MCF 10A (cell line): ENCODE measurements around the gene KLHDC9. TPM values are rescaled to one million over a fixed set of nuclear protein-coding genes. Genes with fewer than 3 reads are reported as not detected.
A peak's percentile ranks its signal among the peaks of the same experiment; 100 is the strongest.

Source experiments
- BruUV-seq: library from RNA; stranded (reverse); fragments of 400-500 nt; replicated peaks from 2 replicates; lab custom pipeline; 2021; lab: Mats Ljungman, UMichigan
- CTCF ChIA-PET: fragments of 300-600 bp; sonication (Branson Sonifier 250); formaldehyde crosslinking; extraction: SDS; loops from one replicate; lab custom pipeline; 2021; ENCODE audit warnings: antibody characterized with exemption, inconsistent platforms; lab: Yijun Ruan, JAX
- POLR2A ChIA-PET: fragments of 300-600, 350-650 bp; sonication (Branson Sonifier 250); formaldehyde crosslinking; extraction: SDS; loops from one replicate; lab custom pipeline; 2020; ENCODE audit warnings: antibody characterized with exemption, inconsistent platforms; lab: Yijun Ruan, JAX
- DNase-seq: peaks from one replicate; pipeline ENCODE4 v3.0.0-alpha.2; 2018; ENCODE audit not compliant: unreplicated experiment
- H3K27ac Mint-ChIP-seq: one replicate; pipeline ENCODE4 v1.8.0; 2022; ENCODE audit warnings: mild to moderate bottlenecking, low read depth, mixed read lengths; ENCODE audit not compliant: unreplicated experiment
- H3K27me3 Mint-ChIP-seq: one replicate; pipeline ENCODE4 v1.8.0; 2022; ENCODE audit warnings: mixed read lengths; ENCODE audit not compliant: insufficient read depth, unreplicated experiment
- H3K36me3 Mint-ChIP-seq: one replicate; pipeline ENCODE4 v1.8.0; 2022; ENCODE audit warnings: mild to moderate bottlenecking, moderate library complexity, mixed read lengths; ENCODE audit not compliant: insufficient read depth, unreplicated experiment
- H3K4me1 Mint-ChIP-seq: one replicate; pipeline ENCODE4 v1.8.0; 2022; ENCODE audit warnings: mixed read lengths; ENCODE audit not compliant: insufficient read depth, unreplicated experiment
- H3K4me3 Mint-ChIP-seq: one replicate; pipeline ENCODE4 v1.8.0; 2022; ENCODE audit warnings: mild to moderate bottlenecking, moderate library complexity, mixed read lengths; ENCODE audit not compliant: unreplicated experiment
- H3K9me3 Mint-ChIP-seq: one replicate; pipeline ENCODE4 v1.8.0; 2022; ENCODE audit warnings: mixed read lengths; ENCODE audit not compliant: unreplicated experiment
- CTCF ChIP-seq: fragments of 200-600 bp; IDR thresholded peaks from one replicate; pipeline ENCODE4 v1.8.0; 2022; ENCODE audit warnings: antibody characterized with exemption, mild to moderate bottlenecking; ENCODE audit not compliant: unreplicated experiment
- intact Hi-C: fragments of 100-400 bp; cut with micrococcal nuclease; formaldehyde crosslinking; loops from 2 replicates; pipeline ENCODE4 v1.14.1; 2022
- total RNA-seq: library from RNA; stranded (reverse); gene quantifications from 2 replicates; pipeline ENCODE4 v1.2.3, GENCODE V29; 2022

Gene KLHDC9
- total RNA-seq, 1 experiment from 2014 or later, result not detected

GRCh38 chr1:161083748-161084596 lies 14.2 kb upstream of the KLHDC9 start:
- Mint-ChIP-seq H3K27me3 (no peaks in the 10 kb centered on the region), H3K4me1 (peaks cover 79% of the 10 kb centered on the region), H3K9me3 (no peaks in the 10 kb centered on the region), H3K27ac (peak overlapping the region; percentile 90), H3K4me3 (no peak overlapping the region), H3K36me3 (peaks cover 6% of the 10 kb centered on the region)
- intact Hi-C loops, result loop anchor here (1.0 to 10.0 kb wide), 2 partner anchors 11 to 739 kb away; partner anchors contain the start of genes COPA and NCSTN
- TF ChIP-seq CTCF, result no peak
- no TSS peak for BruUV-seq
- POLR2A ChIA-PET, result interaction anchor here (0.6 to 3.4 kb wide), 9 partner anchors 9 to 1464 kb away, joined by 3 to 29 read pairs (median 6); partner anchors contain the start of genes F11R, NIT1, PFDN2 and USF1
- CTCF ChIA-PET, result interaction anchor here (0.5 to 7.0 kb wide), 7 partner anchors 11 to 254 kb away, joined by 3 to 80 read pairs (median 8); partner anchors contain the start of gene KLHDC9
- no peak for DNase-seq

DNA sequence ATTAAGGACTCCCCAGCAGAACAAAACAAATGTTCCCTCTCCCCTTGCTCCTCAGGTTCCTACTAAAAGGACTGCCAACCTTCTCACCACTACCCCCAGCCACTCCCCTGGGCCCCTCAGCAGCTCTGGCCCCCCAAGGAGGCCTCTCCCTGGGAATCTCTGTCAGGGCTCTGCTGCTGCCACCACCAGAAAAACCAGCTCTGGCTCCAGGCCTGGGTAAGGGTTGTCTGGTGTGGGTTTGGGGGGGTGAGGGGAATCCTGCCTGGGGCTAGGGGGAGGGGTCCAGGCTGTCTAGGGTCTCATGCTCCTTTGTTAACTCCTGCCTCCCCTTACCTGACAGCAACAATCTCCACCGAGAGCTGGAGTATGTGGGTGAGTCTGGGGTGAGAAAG lies 13.6 kb upstream of the KLHDC9 start:
- CTCF ChIA-PET, result interaction anchor here (0.5 to 7.0 kb wide), 8 partner anchors 11 to 133 kb away, joined by 3 to 80 read pairs (median 6); partner anchors contain the start of gene KLHDC9
- Mint-ChIP-seq H3K27ac (peak overlapping the region; percentile 17), H3K27me3 (no peaks in the 10 kb centered on the region), H3K4me1 (peaks cover 76% of the 10 kb centered on the region), H3K36me3 (peaks cover 6% of the 10 kb centered on the region), H3K4me3 (no peak overlapping the region), H3K9me3 (no peaks in the 10 kb centered on the region)
- POLR2A ChIA-PET, result interaction anchor here (0.7 to 3.4 kb wide), 5 partner anchors 9 to 234 kb away, joined by 3 to 29 read pairs (median 14); partner anchors contain the start of genes F11R and USF1
- TF ChIP-seq CTCF, result no peak
- BruUV-seq, result no TSS peak
- no peak for DNase-seq
- intact Hi-C loops, result loop anchor here (10.0 kb wide), 1 partner anchor 740 kb away; the partner anchor contains the start of genes COPA and NCSTN

DNA sequence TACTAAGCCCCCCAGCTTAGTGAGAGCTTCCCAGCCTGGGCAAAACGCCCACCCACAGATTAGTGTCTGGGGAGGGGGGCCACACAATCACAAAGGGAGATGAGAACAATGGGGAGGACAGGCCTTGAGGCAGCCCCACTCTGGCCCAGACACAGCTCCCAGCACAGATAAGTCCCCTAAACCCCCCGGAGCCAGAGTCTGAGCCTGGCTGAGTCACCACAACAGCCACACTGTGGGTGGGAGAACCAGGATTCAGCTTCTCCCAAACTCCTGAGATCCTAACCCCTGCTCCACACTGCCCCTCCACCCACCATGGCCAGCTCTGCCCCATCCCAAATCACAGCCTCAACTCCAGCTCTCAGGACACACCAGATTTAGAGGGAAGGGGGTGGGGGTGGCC lies 13.0 kb upstream of the KLHDC9 start:
- Mint-ChIP-seq H3K27me3 (no peaks in the 10 kb centered on the region), H3K4me1 (peaks cover 73% of the 10 kb centered on the region), H3K4me3 (no peak overlapping the region), H3K9me3 (no peaks in the 10 kb centered on the region), H3K27ac (peak overlapping the region; percentile 17), H3K36me3 (peaks cover 6% of the 10 kb centered on the region)
- no peak for DNase-seq
- ChIA-PET CTCF (interaction anchor here (0.6 to 7.0 kb wide), 9 partner anchors 12 to 1326 kb away, joined by 3 to 80 read pairs (median 4); partner anchors contain the start of gene KLHDC9), POLR2A (interaction anchor here (0.5 to 3.4 kb wide), 5 partner anchors 10 to 81 kb away, joined by 3 to 29 read pairs (median 10); partner anchors contain the start of gene F11R)
- no TSS peak for BruUV-seq
- intact Hi-C loops, result loop anchor here (10.0 kb wide), 1 partner anchor 740 kb away; the partner anchor contains the start of genes COPA and NCSTN
- no peak for TF ChIP-seq CTCF

DNA sequence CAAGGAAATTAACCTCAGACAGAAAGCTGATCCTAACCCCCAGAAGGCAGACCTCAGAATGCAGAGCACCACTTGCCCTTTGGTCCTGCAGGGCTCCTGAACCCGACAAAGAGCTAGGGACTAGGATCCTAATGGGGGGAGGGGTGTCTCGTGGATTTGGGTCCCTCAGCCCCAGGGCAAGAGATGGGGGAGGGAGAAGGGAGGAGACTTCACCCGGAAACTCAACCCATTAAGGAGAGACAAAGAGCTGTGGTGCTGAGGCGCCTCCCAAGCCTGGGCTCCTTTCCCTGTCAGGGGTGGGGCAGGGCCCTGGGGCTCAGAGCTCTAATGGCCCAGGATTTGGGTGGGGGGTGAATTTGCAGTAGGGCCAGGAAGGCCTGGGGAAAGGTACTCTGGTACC lies 11.7 kb upstream of the KLHDC9 start:
- Mint-ChIP-seq H3K4me1 (peaks cover 60% of the 10 kb centered on the region), H3K36me3 (peaks cover 6% of the 10 kb centered on the region), H3K27ac (peak overlapping the region; percentile 17), H3K27me3 (no peaks in the 10 kb centered on the region), H3K9me3 (no peaks in the 10 kb centered on the region), H3K4me3 (no peak overlapping the region)
- TF ChIP-seq CTCF, result no peak
- ChIA-PET POLR2A (interaction anchor here (0.7 to 2.3 kb wide), 9 partner anchors 9 to 75 kb away, joined by 3 to 10 read pairs (median 4); partner anchors contain the start of genes NIT1, PFDN2 and USF1), CTCF (interaction anchor here (0.5 to 7.0 kb wide), 9 partner anchors 11 to 663 kb away, joined by 3 to 80 read pairs (median 4); partner anchors contain the start of genes ARHGAP30, DUSP12, KLHDC9 and USF1)
- no peak for DNase-seq
- intact Hi-C loops, result loop anchor here (10.0 kb wide), 1 partner anchor 742 kb away; the partner anchor contains the start of genes COPA and NCSTN
- no TSS peak for BruUV-seq
